Bone marrow (tissue), 2 donors: ENCODE measurements around the gene CRYGS.
"Not testable (repeated sequence)": the region's sequence is repeated elsewhere in the genome, so short reads cannot be mapped to it uniquely, and the experiment has no call there.

ENCODE experiments used
- DNase-seq, 2 donors: peaks; one replicate each; lab custom pipeline; 2025; lab: John Stamatoyannopoulos, UW

Gene CRYGS

DNA sequence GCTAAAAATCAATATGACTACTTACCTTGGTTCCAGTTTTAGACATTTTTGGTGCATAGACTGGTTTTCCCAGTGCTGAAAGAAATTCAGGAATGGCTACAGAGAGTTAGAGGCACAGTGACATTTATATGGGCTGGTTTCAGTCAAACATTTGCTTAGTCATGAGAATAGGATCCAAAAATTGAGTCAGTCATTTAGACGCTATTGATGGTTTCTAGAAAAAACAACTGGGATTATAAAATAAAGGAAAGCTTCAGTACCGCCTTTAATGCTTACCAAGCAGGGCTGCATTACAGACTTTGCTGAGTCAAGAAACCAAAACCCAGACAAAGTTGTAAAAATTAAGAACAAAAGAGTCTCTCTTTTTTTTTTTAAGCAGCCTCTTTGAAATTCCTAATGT, at the start of gene CRYGS:
CRYGS (minus strand) TSS at position 100 of the 400 bp plus-strand sequence; CDS start at position 46, 54 bp downstream.
- no peak for DNase-seq

DNA sequence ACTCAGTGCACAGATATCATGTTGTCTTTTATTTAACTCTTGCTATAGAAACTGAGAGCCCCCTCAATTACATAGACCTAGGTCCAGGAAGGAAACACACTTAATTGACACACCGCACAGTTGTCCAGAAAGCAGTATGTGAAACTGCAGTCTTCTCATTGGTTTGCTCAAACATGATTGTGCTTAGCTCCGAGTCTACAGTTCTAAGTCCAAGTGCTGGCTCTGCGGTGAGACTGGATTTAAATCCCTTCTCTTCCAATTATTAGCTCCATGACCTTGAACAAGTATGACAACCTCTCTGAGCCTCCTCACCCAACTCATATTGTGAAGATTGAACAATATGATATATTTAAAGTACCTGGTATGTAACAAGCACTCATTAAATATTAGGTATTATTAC, 49.7 kb upstream of the CRYGS start:
- DNase-seq, result no peak

DNA sequence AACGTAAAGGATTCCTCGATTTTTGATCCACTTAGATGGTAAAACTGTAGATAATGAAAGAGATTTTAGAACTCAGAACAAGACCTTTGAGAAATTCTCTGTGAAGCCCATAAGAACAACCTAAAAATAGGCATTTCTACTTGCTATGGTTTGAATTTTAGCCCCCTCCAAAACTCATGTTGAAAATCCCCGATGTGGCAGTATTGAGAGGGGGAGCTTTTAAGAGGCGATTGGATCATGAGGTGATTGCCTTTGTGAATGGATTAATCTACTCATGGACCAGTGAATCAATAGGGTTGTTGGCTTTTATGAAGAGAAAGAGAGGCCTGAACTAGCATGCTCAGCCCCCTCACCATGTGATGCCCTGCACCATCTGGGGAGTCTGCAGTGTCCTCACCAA, 48.5 kb upstream of the CRYGS start:
- no peak for DNase-seq

DNA sequence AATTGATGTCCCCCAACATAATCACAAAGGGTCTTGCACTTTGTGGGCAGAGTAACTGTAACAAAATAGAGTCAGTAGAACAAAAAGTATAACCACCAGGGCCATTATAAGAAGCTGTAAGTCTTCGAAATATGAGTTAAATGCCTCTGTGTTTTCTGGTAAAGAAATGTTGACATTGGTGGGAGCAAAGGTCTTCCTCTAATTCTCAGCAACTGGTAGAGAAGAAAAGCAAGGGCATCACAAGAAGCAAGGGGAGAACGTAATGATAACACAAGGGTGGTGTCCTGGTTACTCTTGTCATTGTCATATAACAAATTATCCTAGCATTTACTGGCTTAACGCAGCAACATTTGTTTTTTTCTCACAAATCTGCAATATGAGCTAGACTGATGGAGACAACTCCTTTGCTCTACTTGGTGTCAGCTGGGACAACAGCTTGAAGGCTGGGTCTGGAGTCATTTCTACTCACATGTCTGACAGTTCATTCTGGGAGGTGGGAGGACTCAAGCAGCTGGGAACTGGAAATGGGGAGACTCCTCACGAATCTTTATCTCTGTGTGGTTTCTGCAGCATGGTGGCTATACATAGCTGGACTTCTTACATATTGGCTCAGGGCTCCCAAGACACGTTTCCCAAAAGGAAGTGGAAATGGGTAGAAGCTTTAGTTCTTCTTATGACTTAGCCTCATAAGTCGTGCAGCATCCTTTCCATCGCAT, 46.6 kb upstream of the CRYGS start:
- no peak for DNase-seq

DNA sequence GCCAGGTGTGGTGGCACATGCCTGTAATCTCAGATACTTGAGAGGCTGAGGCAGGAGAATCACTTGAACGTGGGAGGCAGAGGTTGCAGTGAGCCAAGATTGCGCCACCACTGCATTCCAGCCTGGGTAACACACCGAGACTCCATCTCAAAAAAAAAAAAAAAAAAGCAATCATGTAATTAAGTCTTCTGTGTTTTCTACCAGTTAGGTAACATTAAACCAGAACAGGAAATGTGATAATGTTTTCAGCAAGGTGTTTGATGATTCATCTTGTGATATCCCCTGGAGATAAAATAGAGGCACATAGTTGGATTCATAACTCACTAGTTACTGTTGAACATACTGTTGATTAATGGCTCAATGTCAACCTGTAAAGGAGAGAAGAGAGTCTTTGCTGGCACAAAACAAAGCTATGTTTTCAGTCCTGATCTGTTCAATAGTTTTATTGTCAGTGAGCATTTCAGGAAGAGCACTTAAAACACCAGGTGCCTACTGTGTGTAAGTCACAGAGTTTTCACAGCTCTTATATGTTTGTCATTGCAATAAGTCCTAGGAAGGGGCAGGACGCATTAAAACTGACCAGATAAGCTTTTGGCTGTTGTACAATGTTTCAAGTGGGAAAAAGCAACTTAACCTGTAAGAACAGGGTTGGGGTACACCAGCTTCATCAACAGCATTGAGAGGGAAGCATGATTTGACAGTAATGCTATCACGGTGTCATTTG, 45.8 kb upstream of the CRYGS start:
- DNase-seq, result no peak

DNA sequence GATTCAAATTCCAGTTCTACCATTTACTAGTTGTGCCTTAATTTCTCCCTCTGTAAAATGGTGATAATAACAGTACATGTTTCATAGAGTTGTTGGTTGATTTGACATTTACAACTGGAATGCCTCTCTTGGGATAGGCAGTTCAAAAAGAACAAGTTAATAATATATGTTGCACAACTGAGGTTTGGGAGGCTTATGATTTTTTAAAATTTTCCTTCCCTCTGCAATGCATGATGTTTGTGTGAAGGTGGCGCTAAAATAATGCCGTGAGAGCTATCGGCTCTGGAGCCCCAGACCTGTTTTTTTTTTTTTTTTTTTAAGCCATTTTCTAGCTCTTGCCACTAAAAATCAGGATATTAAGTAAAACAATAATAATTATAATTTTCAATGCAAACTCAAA, 44.9 kb upstream of the CRYGS start:
- DNase-seq, result no peak

DNA sequence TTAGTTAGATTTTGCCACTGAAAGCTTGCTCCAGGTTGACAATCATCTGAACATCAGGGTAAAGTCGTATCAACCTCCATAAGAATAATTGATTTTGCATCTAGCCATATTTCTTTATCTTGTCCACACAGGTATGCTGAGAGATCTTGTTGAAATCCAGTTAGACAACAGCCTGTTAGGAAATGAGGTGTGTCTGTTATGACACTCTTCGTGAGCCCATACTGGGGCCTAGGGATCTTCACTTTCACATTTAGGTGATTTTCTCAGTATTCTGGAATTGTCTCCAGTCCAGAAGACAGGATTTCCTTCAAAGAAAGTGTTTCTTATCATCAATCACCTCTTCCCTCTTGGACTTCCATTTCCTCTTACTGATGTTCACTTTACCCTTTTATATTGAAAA, 44.5 kb upstream of the CRYGS start:
- no peak for DNase-seq

DNA sequence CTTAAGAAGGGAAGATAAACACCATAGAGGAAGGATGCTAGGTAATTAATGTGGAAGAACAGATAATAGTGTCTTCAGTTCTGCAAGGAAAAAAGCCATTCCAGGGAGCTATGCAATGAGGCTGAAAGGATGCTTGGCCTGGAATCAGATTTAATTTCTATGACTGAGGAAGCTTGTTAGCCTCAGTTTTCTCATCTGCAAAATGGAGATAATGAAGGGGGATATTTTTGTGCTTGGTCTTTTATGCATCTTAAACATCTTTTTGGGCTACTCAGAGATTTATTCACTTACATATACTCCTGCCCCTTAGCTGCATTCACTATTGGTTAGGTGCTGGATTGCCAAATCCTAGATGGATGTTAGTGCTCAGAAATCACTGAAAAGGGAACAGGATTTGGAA, 43.0 kb upstream of the CRYGS start:
- DNase-seq, result no peak

DNA sequence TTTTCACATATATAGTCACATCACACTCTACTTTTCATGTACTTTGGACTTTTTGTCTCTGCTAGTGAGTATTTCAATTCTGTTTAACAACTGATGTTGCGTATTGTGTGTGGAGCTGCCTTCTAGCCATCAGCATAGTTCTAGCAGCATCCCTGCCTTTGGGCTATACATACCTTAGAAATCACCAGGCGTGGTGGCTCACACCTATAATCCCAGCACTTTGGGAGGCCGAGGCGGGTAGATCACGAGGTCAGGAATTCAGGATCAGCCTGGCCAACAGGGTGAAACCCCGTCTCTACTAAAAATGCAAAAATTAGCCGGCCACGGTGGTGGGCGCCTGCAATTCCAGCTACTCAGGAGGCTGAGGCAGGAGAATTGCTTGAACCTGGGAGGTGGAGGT, 42.1 kb upstream of the CRYGS start:
- DNase-seq, result not testable (repeated sequence)

DNA sequence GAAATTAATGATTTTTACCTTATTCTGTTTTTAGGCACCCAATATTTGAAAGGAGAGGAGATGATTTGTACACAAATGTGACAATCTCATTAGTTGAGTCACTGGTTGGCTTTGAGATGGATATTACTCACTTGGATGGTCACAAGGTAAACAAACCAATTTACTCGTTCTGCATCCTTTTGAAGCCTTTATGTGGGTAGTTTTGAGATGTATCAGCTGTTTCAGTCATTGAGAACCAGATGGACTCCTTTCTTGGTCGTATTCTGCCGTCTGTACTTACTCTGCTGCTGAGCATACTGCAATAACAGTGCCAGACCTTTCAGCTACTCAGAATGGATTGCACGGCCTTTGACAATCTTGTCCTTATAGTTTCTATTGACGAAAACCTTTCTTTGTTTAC, 39.7 kb upstream of the CRYGS start:
- DNase-seq, result no peak

DNA sequence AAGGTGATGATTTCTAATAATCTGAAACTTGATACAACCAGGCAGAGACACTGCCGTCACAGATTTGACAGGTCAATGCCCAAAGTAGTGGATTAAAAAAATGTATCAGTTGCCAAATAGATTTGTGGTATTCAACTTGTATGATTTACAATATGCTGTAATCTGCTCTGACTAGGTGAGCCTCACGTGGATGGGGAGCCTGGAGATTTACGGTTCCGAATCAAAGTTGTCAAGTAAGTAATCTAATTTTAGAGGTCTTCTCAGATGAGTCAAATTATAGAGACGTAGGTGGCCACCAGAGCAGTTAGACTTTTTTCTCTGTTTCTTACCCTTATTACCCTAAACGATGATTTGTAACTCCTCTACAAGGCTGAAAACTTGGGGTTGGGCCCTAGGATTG, 38.4 kb upstream of the CRYGS start:
- DNase-seq, result no peak

DNA sequence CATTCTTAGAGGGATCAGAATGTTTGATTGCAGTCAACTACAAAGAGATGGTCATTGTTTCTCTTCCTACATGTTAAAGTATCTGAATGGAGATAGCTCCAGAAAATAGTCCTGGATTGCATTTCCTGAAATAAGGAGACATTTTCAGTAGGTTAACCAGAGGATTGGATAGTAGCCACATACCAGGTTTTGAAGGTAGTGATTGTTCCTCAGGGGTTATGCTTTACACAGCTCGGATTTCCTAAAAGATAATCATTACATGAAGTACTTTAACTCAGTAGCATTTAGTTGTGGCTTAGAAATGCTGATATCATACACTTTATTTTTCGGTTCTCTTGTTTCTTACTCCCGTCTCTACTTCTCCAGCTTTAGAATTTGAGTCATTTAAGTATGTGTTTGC, 36.6 kb upstream of the CRYGS start:
- no peak for DNase-seq

DNA sequence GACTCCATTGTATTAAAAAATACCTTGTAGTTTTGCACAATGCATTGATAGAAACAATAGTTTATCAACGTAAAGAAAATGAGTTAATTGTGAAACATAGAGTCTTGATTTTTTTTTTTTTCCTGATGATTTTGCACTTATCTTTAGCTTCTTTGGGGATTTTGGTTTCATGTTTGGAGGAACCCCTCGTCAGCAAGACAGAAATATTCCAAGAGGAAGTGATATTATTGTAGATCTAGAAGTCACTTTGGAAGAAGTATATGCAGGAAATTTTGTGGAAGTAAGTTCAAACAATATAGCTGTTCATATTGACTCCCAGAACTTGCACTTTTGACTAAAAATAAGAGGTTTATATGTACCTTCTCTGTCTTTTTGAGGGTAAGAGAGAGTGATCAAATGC, 33.3 kb upstream of the CRYGS start:
- no peak for DNase-seq

DNA sequence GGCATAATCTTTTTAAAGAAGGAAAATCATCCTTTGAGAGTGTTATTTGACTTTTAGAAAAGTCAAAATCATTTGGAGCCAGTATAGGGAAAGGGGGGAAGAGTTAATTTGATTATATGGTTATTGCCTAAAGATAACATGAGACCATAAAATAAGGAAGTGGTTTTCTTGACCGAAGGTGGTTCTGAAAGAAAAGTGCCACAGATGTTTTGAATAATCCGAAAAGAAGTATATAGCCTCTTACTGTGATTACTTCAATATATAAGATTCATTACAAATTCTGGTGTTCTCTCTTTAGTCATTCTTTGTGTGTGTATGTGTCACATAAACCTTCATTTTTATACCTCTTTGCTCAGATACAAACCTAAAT, 27.4 kb upstream of the CRYGS start:
- no peak for DNase-seq

DNA sequence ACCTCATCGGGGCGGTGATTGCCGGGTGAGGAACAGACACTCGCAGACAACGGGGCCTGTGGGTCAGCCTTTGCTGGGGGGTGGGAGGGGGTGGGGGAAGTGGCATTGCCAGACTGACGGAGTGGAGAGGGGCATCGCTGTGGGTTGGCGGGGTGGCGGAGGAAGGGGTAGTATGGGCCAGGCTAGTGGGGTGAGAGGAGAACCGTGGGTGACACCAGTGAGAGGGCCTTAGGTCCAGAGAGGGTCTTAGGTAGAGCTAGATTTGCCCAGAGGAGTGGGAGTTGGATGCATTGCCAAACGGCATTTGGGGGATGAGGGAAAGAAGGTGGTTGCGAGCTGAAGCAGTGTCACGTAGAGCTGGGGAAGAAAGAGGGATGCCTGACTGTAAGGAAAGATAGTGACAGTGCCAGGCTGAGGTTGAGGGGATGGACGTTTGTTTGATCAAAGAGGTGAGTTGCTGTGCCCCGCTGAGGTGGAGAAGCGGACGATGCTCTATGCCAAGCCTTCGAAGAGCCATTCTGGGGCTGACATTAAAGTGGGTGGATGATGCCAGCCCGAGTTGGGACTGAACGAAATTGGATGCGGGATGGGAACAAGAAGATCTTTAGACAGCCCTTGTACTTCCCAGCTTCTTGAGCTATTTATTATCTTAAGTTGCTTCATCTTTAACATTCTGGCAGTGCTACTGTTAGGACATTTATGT, 26.9 kb upstream of the CRYGS start:
- no peak for DNase-seq

DNA sequence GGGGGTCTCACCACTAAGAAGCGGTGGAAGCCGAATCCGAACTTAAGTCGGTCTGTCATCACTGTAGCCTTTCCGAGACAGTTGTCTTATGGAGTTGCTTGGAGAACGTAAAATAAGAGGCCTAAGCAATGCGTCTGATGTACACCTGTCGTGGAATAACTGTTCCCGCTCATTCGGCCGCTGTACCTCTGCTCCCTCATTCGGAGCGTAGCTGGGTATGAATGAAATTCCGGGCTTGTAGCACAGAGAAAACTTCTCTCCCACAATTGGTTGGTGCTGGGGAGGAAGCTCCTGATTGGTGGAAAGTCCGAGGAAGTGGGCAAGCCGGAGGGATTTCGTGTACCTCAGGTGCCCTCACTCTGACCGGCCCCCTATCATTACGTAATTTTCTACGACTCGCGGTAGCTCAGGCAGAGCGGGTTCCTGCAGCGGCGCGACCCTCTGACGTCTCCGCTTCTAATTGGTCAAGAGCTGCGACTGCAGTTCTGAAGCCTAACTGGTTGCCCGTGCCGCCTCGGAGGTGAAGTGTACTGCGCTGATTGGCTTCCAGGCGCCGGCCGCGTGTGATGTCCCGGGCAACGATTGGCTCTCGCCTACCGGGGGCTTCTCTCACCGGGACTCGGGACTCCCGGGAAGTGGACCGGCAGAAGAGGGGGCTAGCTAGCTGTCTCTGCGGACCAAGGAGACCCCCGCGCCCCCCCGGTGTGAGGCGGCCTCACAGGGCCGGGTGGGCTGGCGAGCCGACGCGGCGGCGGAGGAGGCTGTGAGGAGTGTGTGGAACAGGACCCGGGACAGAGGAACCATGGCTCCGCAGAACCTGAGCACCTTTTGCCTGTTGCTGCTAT, 26.1 kb upstream of the CRYGS start, which contains the start of gene DNAJB11:
DNAJB11 (plus strand) TSS at position 625 of the 845 bp plus-strand sequence; CDS start at position 803, 178 bp downstream.
- peak; percentile 75 to 99 for DNase-seq

DNA sequence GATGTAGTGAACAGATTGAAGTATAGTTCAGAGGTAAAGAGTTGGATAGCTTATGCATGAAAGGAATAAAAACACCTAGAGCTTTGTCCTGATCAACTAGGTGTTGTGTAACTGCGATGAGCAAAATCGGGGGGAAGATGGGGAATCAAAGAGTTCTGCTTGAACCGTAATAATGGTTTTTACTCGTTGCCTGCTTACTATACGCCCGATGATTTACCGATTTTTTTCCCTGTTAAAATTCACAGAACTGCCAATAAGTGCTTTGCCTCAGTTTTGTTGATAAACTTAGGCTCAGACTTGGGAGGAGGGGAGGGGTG, 25.6 kb upstream of the CRYGS start:
- no peak for DNase-seq

DNA sequence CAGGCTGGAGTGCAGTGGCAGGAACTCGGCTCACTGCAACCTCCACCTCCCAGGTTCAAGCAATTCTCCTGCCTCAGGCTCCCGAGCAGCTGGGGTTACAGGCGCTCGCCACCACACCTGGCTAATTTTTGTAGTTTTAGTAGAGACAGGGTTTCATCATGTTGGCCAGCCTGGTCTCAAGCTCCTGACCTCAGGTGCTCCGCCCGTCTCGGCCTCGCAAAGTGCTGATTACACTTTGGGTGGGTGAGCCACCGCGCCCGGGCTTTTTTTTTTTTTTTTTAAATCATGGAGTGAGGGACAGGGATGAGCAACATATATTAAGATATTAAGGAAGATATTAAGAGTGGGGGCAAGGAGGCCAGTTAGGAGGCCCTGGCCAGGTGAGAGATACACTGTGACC, 25.2 kb upstream of the CRYGS start:
- not testable (repeated sequence) for DNase-seq

DNA sequence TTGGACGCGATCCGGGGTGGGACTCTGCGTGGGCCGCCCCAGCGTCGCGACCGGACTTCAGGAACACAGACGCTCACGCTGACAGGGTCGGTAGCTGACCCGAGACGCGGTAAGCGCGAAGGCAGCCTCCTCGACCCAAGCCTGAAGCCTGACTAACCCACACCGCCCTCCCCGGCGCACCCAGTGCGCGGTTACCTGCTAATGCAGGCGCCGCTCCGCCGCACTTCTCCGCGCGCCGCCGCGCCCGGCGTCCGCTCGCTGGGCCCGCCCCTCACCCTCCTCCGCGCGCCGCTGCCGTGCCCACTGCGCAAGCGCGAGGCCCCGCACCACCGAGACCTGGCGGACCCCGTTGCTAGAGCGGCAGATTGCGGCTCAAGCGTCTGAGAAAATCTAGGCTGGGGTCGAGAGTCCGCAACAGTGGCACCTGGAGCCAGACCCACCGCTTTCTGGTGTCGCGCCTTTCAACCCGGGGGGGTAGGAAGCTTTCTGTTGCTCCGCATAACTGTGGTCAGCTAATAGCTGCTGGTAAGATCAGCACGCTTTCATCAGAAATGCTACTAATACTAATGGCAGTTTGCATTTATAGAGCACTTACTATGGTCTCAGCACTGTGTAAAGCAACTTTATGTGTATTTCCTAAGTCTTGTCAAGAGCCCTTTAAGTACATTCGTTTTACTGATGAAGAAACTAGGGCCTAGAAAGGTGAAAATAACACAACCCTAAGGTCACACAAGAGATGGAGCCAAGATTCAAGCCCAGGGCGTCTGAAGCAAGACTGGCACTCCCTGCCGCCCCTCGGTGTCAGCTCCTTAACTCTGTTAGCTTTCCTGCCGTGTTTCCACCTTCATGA, 23.1 kb upstream of the CRYGS start, which contains the start of gene TBCCD1:
TBCCD1 (minus strand) TSS at position 268 of the 850 bp plus-strand sequence. CDS start 3,010 bp downstream, outside the sequence.
- peak; percentile 67 to 91 for DNase-seq

DNA sequence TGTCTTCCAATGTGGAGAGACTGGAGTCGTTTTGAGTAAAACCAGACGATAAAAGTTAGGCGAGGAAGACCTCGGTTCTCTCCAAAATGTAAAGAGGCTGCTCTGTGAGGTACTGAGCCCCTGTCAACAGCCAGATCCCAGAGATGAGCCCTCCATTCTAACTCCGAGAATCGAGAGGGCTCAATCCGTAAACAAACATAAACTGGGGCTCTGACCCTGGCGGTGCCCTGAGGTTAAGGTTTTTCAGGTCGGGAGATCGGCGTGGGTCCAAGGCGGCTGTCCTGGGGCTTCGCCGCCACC, 22.5 kb upstream of the CRYGS start:
- no peak for DNase-seq

DNA sequence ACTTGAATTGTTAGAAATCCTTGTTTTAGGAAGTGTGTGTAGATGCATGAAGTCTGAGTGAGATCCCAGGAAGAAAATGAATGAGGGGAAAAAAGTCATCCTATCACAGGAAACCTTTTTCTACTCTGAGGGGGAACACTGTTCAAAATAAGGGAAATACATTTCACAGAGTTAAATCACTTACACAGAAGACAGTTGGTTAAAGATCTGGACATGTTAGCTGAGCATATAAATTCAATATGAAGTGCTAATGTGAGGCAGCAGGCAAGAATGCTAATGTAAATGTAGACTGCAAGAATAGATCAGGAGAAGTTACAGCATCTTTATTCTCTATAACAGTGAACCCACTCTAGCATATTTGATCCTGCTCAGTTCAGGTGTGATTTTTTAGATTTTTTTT, 20.4 kb upstream of the CRYGS start:
- DNase-seq, result no peak
